SK-N-MC (cell line): ENCODE results near the gene COPRS.

ENCODE experiments used
- EZH2 ChIP-seq: fragments of 200-600 bp; sonication (generic); IDR thresholded peaks from one replicate; pipeline ENCODE4 v1.6.1; 2017; ENCODE audit warnings: antibody characterized with exemption
- POLR2AphosphoS5 ChIP-seq: IDR thresholded peaks from 2 replicates; pipeline ENCODE4 v1.6.1; 2012; ENCODE audit warnings: mild to moderate bottlenecking, low read depth, low read length, borderline replicate concordance

GRCh38 chr17:31841850-31842194 is 17.2 kb downstream of the COPRS start:
- TF ChIP-seq EZH2 (no peak), POLR2AphosphoS5 (no peak)
